ENCODE data around the gene SP4. TPM values are rescaled to one million over a fixed set of nuclear protein-coding genes. Genes with fewer than 3 reads are reported as not detected.

The SP4 gene
- total and polyA plus RNA-seq, 7 donors, result 0.60 to 8.7 (median 3.9) TPM

DNA sequence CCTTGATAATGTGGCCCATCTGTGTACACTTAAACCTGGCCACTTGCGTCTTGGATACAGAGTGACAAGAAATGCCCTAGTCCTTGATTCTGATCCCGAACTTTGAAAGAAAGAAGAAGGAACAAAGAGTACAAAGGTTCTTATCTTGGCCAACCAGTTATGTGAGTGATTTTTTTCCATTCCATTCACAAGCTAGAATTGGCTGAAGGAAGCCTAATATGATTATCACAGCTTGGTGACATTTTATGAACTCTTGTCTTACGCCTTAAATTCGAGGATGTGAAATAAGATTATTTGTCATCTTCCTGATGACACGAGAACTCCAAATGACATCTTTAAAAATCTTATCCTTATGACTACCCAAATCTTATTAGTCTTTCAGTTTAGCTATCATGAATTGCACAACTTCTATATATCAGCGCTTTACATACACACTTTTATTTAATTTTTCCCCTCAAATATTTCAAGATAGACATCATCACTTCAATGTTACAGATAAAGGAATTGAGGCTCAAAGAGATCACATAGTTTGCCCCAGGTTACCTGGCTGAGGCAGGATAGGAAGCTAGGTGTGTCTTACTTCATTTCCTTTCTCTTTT, 13.0 kb upstream of the SP4 start:
- TF ChIP-seq EP300 (IDR thresholded peaks at IDR 0.05) (no peak), CTCF (IDR thresholded peaks at IDR 0.05) (no peak), POLR2A (IDR thresholded peaks at IDR 0.05) (no peak)
- Histone ChIP-seq H3K36me3 (no peaks in the 10 kb centered on the region), H3K27ac (no peak overlapping the region), H3K27me3 (no peaks in the 10 kb centered on the region), H3K4me3 (no peak overlapping the region), H3K4me1 (no peaks in the 10 kb centered on the region), H3K9me3 (no peaks in the 10 kb centered on the region)
- 88 to 92% methylated on average over 6 of the region's 6 CpGs for WGBS, 2 donors
- intact Hi-C loops (cut with DNase I), result no loop called here
- no peak for DNase-seq

DNA sequence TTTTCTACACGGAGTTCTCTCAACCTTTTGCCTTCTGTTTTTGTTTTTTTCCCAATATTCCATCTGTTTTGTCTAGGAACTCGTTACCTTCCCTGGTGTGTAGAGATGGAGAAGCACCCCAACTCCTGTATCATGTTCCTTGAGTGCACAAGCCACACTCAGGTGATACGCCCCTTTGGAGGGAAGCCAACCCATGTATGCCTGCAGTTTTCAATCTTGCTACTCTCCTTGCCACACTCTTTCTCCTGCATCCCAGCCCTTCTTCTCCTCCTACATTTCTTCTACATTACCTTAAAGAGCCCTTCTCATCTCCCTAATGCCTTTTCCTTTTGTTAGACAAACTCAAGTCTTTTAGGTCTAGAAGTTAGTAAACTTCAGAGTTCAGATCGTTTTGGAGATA, 10.2 kb upstream of the SP4 start:
- Histone ChIP-seq H3K36me3 (no peaks in the 10 kb centered on the region), H3K9me3 (no peaks in the 10 kb centered on the region), H3K27me3 (no peaks in the 10 kb centered on the region), H3K27ac (no peak overlapping the region), H3K4me3 (no peak overlapping the region), H3K4me1 (no peaks in the 10 kb centered on the region)
- WGBS, 2 donors, result 48 to 54% methylated on average over 4 of the region's 4 CpGs
- TF ChIP-seq EP300 (IDR thresholded peaks at IDR 0.05), result no peak
- intact Hi-C loops (cut with DNase I), result no loop called here
- no peak for DNase-seq

DNA sequence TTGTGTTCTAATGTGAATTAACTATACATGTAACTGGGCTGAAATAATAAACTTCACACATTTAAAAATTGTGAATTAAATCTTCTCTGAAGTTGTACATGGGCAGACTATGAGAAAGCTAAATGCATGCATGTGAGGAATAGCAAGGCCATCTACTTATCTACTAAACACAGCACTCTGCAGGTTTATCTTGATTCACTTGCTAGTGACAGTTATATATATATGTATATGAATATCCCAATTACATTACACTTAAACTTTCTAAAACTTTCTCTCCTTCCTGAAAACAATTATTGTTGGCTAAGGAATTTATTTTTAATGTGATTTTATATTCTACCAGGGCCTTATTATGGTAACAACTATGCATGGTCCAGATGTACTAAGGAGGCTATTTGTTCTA, 5.1 kb upstream of the SP4 start:
- Histone ChIP-seq H3K9me3 (no peaks in the 10 kb centered on the region), H3K4me3 (no peak overlapping the region), H3K36me3 (no peaks in the 10 kb centered on the region), H3K27ac (no peak overlapping the region), H3K27me3 (no peaks in the 10 kb centered on the region), H3K4me1 (peaks cover 0 to 8% (median 6%) of the 10 kb centered on the region in 4 donors)
- intact Hi-C loops (cut with DNase I), result loop anchor here (10.0 kb wide), 3 partner anchors 1302 to 1682 kb away; partner anchors contain the start of genes HYCC1, IL6 and KLHL7
- TF ChIP-seq CTCF (IDR thresholded peaks at IDR 0.05) (no peak), POLR2A (IDR thresholded peaks at IDR 0.05) (no peak), POLR2AphosphoS5 (IDR thresholded peaks at IDR 0.05) (no peak), EP300 (IDR thresholded peaks at IDR 0.05) (no peak)
- no peak for DNase-seq

DNA sequence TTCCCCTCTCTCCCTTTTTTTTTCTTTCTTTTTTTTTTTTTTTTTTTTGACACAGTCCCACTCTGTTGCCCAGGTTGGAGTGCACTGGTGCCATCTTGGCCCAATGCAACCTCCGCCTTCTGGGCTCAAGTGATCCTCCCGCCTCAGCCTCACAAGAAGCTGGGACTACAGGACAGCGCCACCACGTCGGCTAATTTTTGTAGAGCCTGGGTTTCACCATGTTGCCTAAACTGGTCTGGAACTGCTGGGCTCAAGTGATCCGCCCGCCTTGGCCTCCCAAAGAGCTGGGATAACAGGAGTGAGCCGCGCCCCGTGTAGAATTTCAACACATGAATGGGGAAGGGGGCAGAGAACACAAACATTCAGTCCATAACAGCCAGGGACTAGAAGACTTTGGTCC, 2.6 kb upstream of the SP4 start:
- 93 to 95% methylated on average over 10 of the region's 10 CpGs for WGBS, 2 donors
- H3K36me3 ChIP-seq, result no peaks in the 10 kb centered on the region
- no peak for TF ChIP-seq POLR2AphosphoS5 (IDR thresholded peaks at IDR 0.05)
- no peak for TF ChIP-seq POLR2A (IDR thresholded peaks at IDR 0.05)
- no peak for TF ChIP-seq CTCF (IDR thresholded peaks at IDR 0.05)
- TF ChIP-seq EP300 (IDR thresholded peaks at IDR 0.05), result no peak
- H3K4me1 ChIP-seq, result peaks cover 0 to 25% (median 19%) of the 10 kb centered on the region in 4 donors
- no peak overlapping the region for H3K4me3 ChIP-seq
- DNase-seq, result no peak
- intact Hi-C loops (cut with DNase I), result loop anchor here (5.0 to 10.0 kb wide), 4 partner anchors 657 to 1680 kb away; partner anchors contain the start of genes HYCC1, IL6 and KLHL7
- no peak overlapping the region for H3K27ac ChIP-seq
- H3K9me3 ChIP-seq, result no peaks in the 10 kb centered on the region
- no peaks in the 10 kb centered on the region for H3K27me3 ChIP-seq

DNA sequence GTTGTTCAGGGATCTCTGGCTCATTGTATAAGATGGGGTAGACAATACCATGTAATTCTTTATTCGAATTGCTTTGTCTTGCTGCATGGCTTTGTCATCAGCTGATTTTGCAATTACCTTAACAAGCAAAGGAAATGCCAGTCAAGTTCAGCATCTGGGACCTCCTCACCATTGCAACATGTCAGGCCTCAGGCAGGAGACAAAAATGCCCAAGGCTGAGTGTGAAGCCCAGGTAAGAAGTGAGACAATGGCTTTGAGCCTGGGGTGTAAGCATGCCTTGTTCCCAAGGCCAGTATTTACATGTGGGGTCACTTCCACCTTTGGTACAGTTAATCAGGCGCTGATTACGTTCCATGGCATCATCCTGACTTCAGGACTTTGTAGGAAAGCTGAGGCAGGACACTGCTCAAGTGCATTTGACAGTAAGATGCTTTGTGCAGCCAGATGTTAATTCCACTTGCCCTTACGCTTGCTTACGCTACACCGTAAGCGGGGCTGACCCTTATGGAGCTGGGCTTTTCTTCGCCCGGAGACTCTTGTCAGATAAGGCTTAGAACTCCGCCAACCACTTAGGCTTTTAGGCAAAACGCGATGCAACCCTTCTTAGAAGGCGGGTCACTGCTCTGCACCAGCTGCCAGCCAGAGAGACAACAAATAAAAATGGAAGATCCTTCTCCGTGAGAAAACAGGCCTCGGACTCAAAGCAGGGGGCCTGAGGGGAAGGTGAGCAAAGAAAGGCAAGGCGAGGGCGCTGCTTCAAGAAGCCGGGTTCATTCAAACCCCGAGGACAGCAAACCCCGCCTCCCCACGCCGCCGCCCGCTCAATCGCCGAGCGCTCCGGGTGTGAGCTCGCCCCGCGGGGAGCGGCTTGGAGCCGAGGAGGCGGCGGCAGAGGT, 1.3 kb upstream of the SP4 start:
- no peaks in the 10 kb centered on the region for H3K9me3 ChIP-seq
- H3K27ac ChIP-seq, result peak overlapping the region; percentile 64 to 99 (median 98)
- H3K27me3 ChIP-seq, result no peaks in the 10 kb centered on the region
- H3K4me3 ChIP-seq, result peak overlapping the region; percentile 15 to 91 (median 74)
- H3K36me3 ChIP-seq, result no peaks in the 10 kb centered on the region
- 3 to 7% methylated on average over 35 of the region's 35 CpGs for WGBS, 2 donors
- DNase-seq, result no peak
- intact Hi-C loops (cut with DNase I), result loop anchor here (5.0 to 10.0 kb wide), 4 partner anchors 656 to 1678 kb away; partner anchors contain the start of genes HYCC1, IL6 and KLHL7
- H3K4me1 ChIP-seq, result peaks cover 0 to 37% (median 25%) of the 10 kb centered on the region in 4 donors
- TF ChIP-seq POLR2AphosphoS5 (IDR thresholded peaks at IDR 0.05), result no peak
- TF ChIP-seq EP300 (IDR thresholded peaks at IDR 0.05), result no peak
- TF ChIP-seq POLR2A (IDR thresholded peaks at IDR 0.05), result no peak
- TF ChIP-seq CTCF (IDR thresholded peaks at IDR 0.05), result no peak

Measured in sigmoid colon (tissue), 7 donors.